ENCODE measurements around the gene NEMP1.

- TF ChIP-seq, protein P1, sequence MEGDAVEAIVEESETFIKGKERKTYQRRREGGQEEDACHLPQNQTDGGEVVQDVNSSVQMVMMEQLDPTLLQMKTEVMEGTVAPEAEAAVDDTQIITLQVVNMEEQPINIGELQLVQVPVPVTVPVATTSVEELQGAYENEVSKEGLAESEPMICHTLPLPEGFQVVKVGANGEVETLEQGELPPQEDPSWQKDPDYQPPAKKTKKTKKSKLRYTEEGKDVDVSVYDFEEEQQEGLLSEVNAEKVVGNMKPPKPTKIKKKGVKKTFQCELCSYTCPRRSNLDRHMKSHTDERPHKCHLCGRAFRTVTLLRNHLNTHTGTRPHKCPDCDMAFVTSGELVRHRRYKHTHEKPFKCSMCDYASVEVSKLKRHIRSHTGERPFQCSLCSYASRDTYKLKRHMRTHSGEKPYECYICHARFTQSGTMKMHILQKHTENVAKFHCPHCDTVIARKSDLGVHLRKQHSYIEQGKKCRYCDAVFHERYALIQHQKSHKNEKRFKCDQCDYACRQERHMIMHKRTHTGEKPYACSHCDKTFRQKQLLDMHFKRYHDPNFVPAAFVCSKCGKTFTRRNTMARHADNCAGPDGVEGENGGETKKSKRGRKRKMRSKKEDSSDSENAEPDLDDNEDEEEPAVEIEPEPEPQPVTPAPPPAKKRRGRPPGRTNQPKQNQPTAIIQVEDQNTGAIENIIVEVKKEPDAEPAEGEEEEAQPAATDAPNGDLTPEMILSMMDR (IDR thresholded peaks at IDR 0.05): no peak
- TF ChIP-seq POLR2A (IDR thresholded peaks at IDR 0.05): no peak
Measured at GRCh38 chr12:57096748-57097553, 18.4 kb upstream of the NEMP1 start.
